Measurements from ENCODE around the gene C9orf50.

The C9orf50 gene, protein sequence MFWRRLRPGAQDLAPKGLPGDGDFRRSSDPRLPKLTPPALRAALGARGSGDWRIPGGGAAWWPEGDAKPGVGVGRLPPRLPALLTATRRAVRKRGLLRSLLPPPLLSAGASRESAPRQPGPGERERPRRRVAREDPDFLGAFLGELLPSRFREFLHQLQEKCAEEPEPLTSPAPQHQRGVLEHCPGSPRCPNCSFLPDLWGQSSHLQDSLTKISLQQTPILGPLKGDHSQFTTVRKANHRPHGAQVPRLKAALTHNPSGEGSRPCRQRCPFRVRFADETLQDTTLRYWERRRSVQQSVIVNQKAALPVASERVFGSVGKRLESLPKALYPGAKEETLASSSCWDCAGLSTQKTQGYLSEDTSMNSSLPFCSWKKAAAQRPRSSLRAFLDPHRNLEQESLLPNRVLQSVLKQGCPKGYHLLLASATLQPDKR

DNA sequence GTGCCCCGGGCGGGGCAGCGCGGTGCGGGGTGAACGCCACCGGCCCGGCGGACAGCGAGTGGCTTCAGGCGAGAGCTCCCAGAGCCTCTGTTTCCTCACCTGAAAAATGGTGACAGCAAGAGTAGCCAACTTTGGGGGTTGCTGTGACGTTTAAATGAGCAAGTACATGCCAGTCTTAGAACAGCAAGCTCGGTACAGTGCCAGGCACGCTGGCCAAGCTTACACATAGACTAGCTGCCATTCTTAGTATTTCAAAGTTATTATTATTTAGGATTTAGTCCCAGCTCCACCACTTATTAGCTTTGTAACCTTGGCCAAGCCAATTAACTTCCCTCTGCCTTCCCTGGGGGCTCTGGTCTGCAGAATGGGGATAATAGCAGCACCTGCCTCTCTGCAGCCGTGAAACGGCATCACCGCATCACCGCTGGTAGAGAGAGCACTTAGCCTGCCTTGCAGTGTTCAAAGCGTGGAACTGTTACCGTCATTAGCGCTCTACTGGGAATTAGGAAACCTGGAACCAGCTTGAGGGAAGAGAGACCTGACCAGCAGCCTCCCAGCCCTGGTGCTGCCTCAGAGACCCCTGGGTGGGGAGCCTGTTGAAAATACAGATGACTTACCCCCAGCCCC, at the start of gene C9orf50:
C9orf50 (minus strand) TSS at position 433 of the 627 bp plus-strand sequence. CDS start 527 bp downstream, outside the sequence.
- TF ChIP-seq GATA3 (IDR thresholded peaks at IDR 0.05; ENCODE audit: low read depth, low read length), result no peak
- TF ChIP-seq GATA2 (IDR thresholded peaks at IDR 0.05; ENCODE audit: low read depth, low read length), result no peak

DNA sequence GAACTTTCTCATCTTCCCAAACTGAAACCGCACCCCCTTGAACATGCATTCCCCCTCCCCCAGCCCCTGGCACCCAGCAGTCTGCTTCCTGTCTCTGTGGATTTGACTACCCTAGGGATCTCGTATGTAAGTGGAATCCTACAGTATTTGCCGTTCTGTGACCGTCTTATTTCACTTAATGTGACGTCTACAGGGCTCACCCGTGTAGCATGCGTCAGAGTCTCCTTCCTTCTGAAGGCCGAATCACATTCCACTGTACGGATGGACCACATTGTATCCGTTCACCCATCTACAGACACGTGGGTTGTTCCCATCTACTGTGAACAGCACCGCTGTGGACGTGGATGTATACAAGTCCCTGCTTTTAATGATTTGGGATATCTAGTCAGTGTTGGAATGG, 49.0 kb upstream of the C9orf50 start:
- TF ChIP-seq GATA2 (IDR thresholded peaks at IDR 0.05; ENCODE audit: low read depth, low read length) (no peak), GATA3 (IDR thresholded peaks at IDR 0.05; ENCODE audit: low read depth, low read length) (no peak)

DNA sequence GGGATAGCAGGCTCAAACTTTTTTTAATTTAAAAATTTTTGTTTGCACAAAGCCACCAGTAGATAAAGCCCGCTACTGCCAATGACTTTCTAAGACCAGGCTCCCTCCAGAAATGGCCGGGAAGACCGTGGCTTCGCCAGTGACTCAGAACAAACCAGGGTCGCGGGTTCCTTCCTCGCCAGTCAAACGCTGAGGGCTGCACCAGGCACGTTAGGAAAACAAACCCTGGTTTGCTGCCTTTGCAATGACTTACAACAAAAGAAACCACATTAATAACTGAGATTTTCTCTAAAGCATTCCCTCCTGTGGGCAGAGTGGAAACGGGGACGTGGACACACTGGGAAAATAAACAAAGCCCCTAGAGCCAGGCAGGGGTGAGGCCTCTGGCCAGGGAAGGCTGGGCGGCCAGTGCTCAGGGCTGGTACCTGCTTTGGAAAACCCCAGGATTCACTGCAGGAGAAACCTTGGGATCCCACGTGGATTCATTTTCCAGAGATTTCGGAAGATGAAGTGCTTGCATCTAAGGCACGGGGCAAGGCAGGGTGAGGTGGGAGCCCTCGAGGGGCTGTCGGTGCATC, 48.3 kb upstream of the C9orf50 start:
- TF ChIP-seq GATA3 (IDR thresholded peaks at IDR 0.05; ENCODE audit: low read depth, low read length), result no peak
- TF ChIP-seq GATA2 (IDR thresholded peaks at IDR 0.05; ENCODE audit: low read depth, low read length), result no peak

DNA sequence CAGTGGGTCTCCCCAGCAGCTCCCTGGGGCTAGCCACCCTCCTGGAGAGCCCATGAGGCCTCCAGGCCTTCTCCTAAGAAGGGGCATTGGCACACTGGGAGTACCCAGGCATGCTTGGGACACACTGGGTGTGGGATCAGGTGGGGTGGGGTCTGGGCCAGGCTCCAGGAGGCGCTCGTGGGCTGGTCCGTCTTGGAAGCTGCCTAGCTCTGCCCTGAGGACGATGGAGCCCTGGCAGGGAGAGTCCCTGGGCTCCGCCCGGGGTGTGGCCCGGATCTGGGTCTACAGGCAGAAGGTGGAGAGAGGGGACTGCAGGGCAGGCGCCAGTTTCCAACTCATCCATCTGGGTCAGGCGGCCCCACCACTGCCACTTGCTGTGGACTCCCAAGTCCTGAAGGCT, 46.9 kb upstream of the C9orf50 start:
- TF ChIP-seq GATA3 (IDR thresholded peaks at IDR 0.05; ENCODE audit: low read depth, low read length), result no peak
- TF ChIP-seq GATA2 (IDR thresholded peaks at IDR 0.05; ENCODE audit: low read depth, low read length), result no peak

DNA sequence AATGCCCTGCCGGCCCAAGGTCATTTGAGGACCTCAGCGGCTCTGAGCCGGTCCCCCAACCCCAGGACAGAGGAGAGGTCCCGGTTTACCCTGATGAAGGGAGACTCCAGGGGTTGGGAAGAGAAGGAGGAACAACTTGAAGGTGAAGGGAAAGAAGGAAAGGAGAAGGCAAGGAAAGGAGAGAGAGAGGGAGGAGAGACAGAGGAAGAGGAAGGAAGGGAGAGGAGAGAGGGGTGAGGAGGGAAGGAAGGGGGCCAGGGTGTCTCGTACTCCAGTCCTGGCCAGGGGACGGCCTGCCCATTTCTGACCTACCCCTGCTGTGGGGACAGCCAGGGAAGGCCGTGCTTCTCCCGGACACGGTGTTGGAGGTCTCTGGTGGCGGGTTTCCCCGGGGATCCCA, 46.5 kb upstream of the C9orf50 start:
- TF ChIP-seq GATA3 (IDR thresholded peaks at IDR 0.05; ENCODE audit: low read depth, low read length) (no peak), GATA2 (IDR thresholded peaks at IDR 0.05; ENCODE audit: low read depth, low read length) (no peak)

DNA sequence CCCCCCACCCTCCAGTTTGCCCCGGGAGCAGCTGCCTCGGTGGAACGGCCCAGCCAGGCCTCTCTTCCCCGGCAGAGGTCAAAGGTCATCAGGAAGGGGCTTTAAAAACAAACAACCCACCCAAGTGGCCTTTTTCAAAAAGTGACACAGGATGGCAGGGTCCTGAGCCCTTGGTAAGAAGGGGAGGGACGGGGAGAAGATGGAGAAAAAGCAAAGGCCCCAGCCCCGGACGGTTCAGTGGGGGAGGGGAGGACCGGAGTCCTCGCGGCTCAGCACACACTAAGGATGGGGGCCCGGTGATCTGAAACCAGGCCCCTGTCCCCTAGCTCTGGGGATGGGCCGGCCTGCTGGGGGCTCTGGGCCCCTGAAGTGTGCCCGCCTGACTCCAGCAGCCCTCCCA, 45.7 kb upstream of the C9orf50 start:
- TF ChIP-seq GATA3 (IDR thresholded peaks at IDR 0.05; ENCODE audit: low read depth, low read length) (no peak), GATA2 (IDR thresholded peaks at IDR 0.05; ENCODE audit: low read depth, low read length) (no peak)

DNA sequence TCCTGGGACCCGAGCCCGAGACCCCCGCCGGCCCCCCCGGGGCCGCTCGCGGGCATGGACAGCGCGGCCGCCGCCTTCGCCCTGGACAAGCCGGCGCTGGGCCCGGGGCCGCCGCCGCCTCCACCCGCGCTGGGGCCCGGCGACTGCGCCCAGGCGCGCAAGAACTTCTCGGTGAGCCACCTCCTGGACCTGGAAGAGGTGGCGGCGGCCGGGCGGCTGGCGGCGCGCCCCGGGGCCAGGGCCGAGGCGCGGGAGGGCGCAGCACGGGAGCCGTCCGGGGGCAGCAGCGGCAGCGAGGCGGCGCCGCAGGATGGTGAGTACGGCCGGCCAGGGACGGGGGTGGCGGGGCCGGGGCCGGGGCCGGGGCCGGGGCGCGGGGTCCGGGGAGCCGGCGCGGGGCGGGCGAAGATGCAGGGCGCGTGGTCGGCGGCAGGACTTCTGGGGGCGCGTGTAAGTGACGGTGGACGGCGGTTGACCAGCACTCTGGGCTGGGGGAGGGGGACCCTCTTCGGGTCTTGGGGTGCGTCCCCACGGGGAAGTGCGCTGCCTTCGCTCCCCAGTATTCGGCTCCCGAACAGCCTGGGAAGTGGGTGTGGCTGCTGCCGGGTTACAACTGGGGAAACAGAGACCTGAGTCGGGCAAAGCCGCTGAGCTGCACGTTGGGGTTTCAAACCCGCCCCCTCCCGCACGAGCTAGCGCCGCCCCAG, 45.1 kb upstream of the C9orf50 start:
- TF ChIP-seq GATA2 (IDR thresholded peaks at IDR 0.05; ENCODE audit: low read depth, low read length) (no peak), GATA3 (IDR thresholded peaks at IDR 0.05; ENCODE audit: low read depth, low read length) (no peak)

DNA sequence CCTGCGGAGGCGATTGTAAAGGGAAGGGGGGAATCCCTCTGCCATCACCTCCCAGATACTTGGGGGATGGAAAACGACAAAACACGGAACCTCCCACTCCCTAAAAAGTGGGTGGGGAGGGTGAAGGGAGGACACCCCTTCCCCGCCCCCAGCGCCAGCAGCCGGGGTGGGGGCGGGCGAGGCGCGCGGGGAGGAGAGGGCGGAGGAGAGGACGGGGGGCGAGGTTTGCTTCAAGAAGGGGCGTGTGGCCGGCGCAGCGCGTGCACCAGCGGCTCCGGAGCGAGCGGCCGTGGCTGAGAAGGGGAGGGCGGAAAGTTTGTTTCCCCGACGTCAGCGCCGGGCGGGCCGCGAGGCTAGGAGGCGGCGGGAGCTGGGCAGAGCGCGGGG, 44.5 kb upstream of the C9orf50 start, which contains the start of gene PRRX2:
PRRX2 (plus strand) TSS at position 259 of the 387 bp plus-strand sequence. CDS start 221 bp downstream, outside the sequence.
- TF ChIP-seq GATA2 (IDR thresholded peaks at IDR 0.05; ENCODE audit: low read depth, low read length) (no peak), GATA3 (IDR thresholded peaks at IDR 0.05; ENCODE audit: low read depth, low read length) (no peak)

DNA sequence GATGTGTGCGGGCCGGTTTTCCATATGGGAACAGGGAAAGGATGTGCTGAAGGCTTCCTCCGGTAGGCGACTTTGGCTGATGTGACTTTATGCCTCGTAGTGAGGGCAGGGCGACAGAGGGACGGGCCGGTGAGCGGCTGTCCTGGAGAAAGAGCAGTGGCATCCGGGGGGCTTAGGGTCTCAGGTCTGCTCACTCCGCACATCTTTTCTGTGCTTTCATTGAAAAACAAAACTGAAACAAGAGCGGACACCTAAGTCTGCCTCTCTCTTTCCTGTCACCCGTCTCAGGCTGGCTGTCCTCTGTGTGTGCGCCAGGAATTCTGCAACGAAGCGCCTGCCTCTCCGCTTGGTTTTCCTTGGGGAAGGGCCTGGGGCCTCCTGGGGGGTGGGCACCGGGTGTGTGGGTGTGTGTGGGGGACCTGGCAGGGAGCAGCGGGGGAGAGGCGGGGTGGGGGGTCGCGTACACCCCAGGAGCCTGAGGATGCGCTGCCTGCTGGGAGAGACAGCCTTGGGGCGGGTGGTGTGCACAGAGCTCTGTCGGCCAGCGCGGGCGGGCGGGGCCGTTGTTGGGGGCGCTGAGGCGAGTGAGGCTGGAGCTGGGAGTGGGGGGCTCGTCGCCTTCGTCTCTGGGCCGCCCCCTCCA, 44.0 kb upstream of the C9orf50 start:
- TF ChIP-seq GATA3 (IDR thresholded peaks at IDR 0.05; ENCODE audit: low read depth, low read length) (no peak), GATA2 (IDR thresholded peaks at IDR 0.05; ENCODE audit: low read depth, low read length) (no peak)

DNA sequence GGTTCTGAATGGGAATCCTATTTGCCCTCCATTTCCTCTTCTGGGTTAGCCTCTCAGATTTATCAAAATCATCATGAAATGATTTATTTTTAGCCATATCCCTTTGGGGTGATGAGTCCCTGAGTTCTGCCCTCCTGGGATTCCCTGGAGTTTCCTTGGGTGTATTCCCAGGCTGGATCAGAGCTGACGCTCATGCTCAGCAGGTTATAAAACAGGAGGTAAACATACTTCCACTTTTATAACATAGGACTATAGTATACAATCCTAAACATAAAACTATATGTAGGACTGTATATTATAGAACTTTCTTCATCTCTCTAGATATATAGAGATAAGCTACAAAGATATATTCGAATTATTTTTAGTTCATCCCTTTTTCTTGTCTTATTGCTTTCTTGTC, 40.1 kb upstream of the C9orf50 start:
- no peak for TF ChIP-seq GATA2 (IDR thresholded peaks at IDR 0.05; ENCODE audit: low read depth, low read length)
- no peak for TF ChIP-seq GATA3 (IDR thresholded peaks at IDR 0.05; ENCODE audit: low read depth, low read length)

DNA sequence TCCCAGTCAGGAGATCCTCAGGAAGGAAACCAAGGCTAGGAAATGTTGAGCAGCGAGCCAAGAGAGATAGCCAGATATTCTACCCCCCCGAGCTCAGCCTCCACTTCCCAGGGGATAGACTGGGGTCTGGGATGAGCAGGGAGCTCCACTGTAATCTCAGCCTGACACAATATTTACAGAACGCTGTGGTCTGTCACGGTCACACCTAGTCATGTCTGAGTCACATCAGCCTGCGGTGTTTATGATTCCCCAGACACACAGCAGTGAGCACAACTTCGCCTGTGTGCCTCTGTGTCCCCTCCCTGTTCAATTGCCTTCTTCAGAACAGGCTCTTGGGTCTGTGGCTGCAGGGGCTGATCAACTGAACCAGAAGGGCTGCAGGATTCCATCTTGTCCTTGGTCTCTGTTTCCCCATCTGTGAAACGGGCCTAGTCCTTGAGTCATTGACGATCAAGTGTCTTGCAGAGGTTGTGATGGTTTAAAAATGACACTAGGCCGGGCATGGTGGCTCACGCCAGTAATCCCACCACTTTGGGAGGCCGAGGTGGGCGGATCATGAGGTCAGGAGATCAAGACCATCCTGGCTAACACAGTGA, 36.0 kb upstream of the C9orf50 start:
- TF ChIP-seq GATA3 (IDR thresholded peaks at IDR 0.05; ENCODE audit: low read depth, low read length) (no peak), GATA2 (IDR thresholded peaks at IDR 0.05; ENCODE audit: low read depth, low read length) (no peak)

DNA sequence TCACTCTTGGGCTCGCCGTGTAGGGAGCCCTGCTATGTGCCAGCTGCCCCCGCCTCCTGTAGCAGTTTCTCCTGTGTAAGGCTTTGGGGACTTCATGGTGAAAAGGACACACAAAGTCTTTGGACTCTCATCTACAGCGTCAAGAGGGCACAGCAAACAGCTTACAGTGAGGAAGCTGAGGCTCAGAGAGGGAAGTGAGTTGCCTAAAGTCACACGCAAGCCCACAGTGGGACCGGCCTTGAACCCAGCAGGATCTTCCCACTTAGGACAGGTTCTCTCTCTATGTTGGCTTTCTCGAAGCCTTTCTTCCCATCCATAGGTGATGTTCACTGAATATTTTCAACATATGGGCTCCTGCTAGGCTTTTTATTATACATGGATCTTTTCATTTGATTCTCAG, 34.8 kb upstream of the C9orf50 start:
- TF ChIP-seq GATA2 (IDR thresholded peaks at IDR 0.05; ENCODE audit: low read depth, low read length) (no peak), GATA3 (IDR thresholded peaks at IDR 0.05; ENCODE audit: low read depth, low read length) (no peak)

DNA sequence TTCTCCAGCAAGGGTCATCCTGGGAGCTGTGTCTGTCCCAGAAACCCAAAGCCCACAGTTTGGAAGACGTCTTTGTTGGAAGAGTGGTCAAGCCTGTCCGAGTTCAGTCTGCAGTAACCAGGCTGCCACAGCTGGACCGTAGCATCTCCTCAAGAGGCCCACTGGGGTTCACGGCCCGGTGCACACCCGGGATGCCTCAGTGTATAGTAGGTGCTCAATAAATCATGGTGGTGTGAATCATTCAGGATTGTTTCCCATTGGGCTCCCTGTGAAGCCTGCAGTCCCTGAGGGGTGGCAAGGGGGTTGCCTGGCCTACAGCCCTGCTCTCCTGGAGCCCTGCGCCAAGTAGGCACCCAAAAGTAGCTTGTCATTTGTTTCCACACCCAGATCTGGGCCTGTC, 34.3 kb upstream of the C9orf50 start:
- TF ChIP-seq GATA3 (IDR thresholded peaks at IDR 0.05; ENCODE audit: low read depth, low read length) (no peak), GATA2 (IDR thresholded peaks at IDR 0.05; ENCODE audit: low read depth, low read length) (no peak)
